ENCODE results near the gene CYP4F11. TPM values are rescaled to one million over a fixed set of nuclear protein-coding genes. Genes with fewer than 3 reads are reported as not detected.

Gene CYP4F11
- total and polyA plus RNA-seq, 2 donors (not counting 3 experiments of a cell fraction or from before 2014, with no cell fraction given), result not detected

DNA sequence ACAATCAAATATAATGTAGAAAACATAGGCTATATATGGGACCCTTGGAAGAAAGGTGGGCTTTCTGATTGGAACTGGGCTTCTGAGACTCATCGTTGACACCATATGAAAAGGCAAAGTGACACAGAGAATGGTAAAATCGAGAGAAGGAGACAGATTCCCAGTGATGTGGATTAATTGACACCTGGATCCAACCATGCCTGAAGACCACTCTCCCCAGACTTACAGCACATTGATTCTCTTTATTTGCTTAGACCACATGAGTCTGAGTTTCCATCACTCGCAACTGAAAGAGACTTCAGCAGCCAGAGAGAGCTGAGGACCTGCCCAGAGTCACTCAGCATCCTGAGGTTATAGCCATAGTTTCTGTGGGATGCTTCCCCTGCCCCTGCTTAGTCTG is 6.0 kb downstream of the CYP4F11 start:
- dilution Hi-C loops (cut with MboI; ENCODE audit: extremely low pct_ligation_motif_present, low sequenced_read_pairs) (no loop called here), intact Hi-C loops (cut with micrococcal nuclease) (no loop called here)
- no peaks in the 10 kb centered on the region for H3K4me1 ChIP-seq (ENCODE audit: control insufficient read depth, extremely low read depth, insufficient read depth, low read length)
- no peaks in the 10 kb centered on the region for H3K9me3 ChIP-seq (replicated peaks; ENCODE audit: control insufficient read depth, insufficient read depth, low read length)
- H3K27ac ChIP-seq (ENCODE audit: insufficient read depth, low read depth, low read length), result no peak overlapping the region
- H3K4me3 ChIP-seq (replicated peaks in 1 of 3; ENCODE audit: insufficient read depth in 1 of 3, low read depth in 1 of 3, low read length in 3 of 3), result no peak overlapping the region
- H3K4me2 ChIP-seq (ENCODE audit: insufficient read depth, low read length), result no peak overlapping the region
- no peak overlapping the region for H2AFZ ChIP-seq (ENCODE audit: low read depth, low read length)
- POLR2A ChIA-PET, result no interaction called here
- no peaks in the 10 kb centered on the region for H3K36me3 ChIP-seq (ENCODE audit: control insufficient read depth in 2 of 2, extremely low read depth in 1 of 2, insufficient read depth in 2 of 2, low read length in 2 of 2)
- H3K27me3 ChIP-seq (ENCODE audit: control insufficient read depth in 2 of 2, insufficient read depth in 2 of 2, low read length in 2 of 2), result no peaks in the 10 kb centered on the region
- H3K9ac ChIP-seq (replicated peaks; ENCODE audit: extremely low read depth, insufficient read depth, low read length), result no peak overlapping the region
- FAIRE-seq, result no peak
- no peaks in the 10 kb centered on the region for H3K79me2 ChIP-seq (ENCODE audit: control insufficient read depth, insufficient read depth, low read length)
- no TSS peak for BruUV-seq (replicated peaks)
- no peaks in the 10 kb centered on the region for H3K9me1 ChIP-seq (replicated peaks; ENCODE audit: control insufficient read depth, extremely low read depth, insufficient read depth, low read length)
- TF ChIP-seq EZH2 (IDR thresholded peaks at IDR 0.05; ENCODE audit: borderline replicate concordance, low read depth, low read length, severe bottlenecking) (no peak), MYC (IDR thresholded peaks at IDR 0.05; ENCODE audit: low read depth, low read length) (no peak), JUN (IDR thresholded peaks at IDR 0.05; ENCODE audit: borderline replicate concordance, insufficient read depth, insufficient read length, low read depth) (no peak), FOS (IDR thresholded peaks at IDR 0.05; ENCODE audit: borderline replicate concordance, insufficient read depth, low read length) (no peak), GATA2 (IDR thresholded peaks at IDR 0.05; ENCODE audit: insufficient read depth, insufficient read length, low read depth, low read length) (no peak)
- TF ChIP-seq, protein P1, sequence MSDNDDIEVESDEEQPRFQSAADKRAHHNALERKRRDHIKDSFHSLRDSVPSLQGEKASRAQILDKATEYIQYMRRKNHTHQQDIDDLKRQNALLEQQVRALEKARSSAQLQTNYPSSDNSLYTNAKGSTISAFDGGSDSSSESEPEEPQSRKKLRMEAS (IDR thresholded peaks at IDR 0.05; ENCODE audit: insufficient read depth, insufficient read length), result no peak
- no peaks in the 10 kb centered on the region for H4K20me1 ChIP-seq (replicated peaks; ENCODE audit: control insufficient read depth, extremely low read depth, insufficient read depth, low read length)
- CTCF ChIA-PET, result no interaction called here
- no peak for DNase-seq (ENCODE audit: low read depth, low spot score)

DNA sequence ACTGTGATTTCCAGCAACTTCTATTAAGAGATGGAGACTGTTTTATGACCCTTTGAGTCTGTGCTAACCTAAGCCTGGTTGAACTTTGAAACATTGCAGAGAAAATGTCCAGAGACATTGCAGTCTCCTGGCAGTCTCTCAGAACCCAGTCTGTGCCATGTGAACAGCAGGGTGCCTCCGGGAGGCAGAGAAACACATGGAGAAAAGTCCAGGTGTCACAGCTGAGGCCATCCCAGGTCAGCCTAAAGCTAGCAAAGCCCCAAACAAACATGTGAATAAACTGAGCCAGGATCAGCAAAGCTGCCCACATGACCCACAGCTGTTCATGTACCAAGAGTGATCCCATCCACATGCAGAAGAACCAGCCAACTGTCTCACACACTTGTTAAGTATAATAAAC is 7.8 kb downstream of the CYP4F11 start:
- FAIRE-seq (no peak), DNase-seq (ENCODE audit: low read depth, low spot score) (no peak)
- intact Hi-C loops (cut with micrococcal nuclease), result no loop called here
- H3K9me3 ChIP-seq (replicated peaks; ENCODE audit: control insufficient read depth, insufficient read depth, low read length), result no peaks in the 10 kb centered on the region
- H3K4me2 ChIP-seq (ENCODE audit: insufficient read depth, low read length), result no peak overlapping the region
- H3K27me3 ChIP-seq (ENCODE audit: control insufficient read depth in 2 of 2, insufficient read depth in 2 of 2, low read length in 2 of 2), result no peaks in the 10 kb centered on the region
- no peak overlapping the region for H3K27ac ChIP-seq (ENCODE audit: insufficient read depth, low read depth, low read length)
- ChIA-PET POLR2A (no interaction called here), CTCF (no interaction called here)
- H3K9me1 ChIP-seq (replicated peaks; ENCODE audit: control insufficient read depth, extremely low read depth, insufficient read depth, low read length), result no peaks in the 10 kb centered on the region
- H3K9ac ChIP-seq (replicated peaks; ENCODE audit: extremely low read depth, insufficient read depth, low read length), result no peak overlapping the region
- H3K79me2 ChIP-seq (ENCODE audit: control insufficient read depth, insufficient read depth, low read length), result no peaks in the 10 kb centered on the region
- no peaks in the 10 kb centered on the region for H3K4me1 ChIP-seq (ENCODE audit: control insufficient read depth, extremely low read depth, insufficient read depth, low read length)
- no peaks in the 10 kb centered on the region for H3K36me3 ChIP-seq (ENCODE audit: control insufficient read depth in 2 of 2, extremely low read depth in 1 of 2, insufficient read depth in 2 of 2, low read length in 2 of 2)
- no peak overlapping the region for H2AFZ ChIP-seq (ENCODE audit: low read depth, low read length)
- H3K4me3 ChIP-seq (replicated peaks in 1 of 3; ENCODE audit: insufficient read depth in 1 of 3, low read depth in 1 of 3, low read length in 3 of 3), result no peak overlapping the region
- no peaks in the 10 kb centered on the region for H4K20me1 ChIP-seq (replicated peaks; ENCODE audit: control insufficient read depth, extremely low read depth, insufficient read depth, low read length)
- dilution Hi-C loops (cut with MboI; ENCODE audit: extremely low pct_ligation_motif_present, low sequenced_read_pairs), result no loop called here
- no TSS peak for BruUV-seq (replicated peaks)
- TF ChIP-seq, protein P2, sequence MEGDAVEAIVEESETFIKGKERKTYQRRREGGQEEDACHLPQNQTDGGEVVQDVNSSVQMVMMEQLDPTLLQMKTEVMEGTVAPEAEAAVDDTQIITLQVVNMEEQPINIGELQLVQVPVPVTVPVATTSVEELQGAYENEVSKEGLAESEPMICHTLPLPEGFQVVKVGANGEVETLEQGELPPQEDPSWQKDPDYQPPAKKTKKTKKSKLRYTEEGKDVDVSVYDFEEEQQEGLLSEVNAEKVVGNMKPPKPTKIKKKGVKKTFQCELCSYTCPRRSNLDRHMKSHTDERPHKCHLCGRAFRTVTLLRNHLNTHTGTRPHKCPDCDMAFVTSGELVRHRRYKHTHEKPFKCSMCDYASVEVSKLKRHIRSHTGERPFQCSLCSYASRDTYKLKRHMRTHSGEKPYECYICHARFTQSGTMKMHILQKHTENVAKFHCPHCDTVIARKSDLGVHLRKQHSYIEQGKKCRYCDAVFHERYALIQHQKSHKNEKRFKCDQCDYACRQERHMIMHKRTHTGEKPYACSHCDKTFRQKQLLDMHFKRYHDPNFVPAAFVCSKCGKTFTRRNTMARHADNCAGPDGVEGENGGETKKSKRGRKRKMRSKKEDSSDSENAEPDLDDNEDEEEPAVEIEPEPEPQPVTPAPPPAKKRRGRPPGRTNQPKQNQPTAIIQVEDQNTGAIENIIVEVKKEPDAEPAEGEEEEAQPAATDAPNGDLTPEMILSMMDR (IDR thresholded peaks at IDR 0.05; ENCODE audit: extremely low read depth in 1 of 2, insufficient read depth in 1 of 2, low read depth in 1 of 2, low read length in 2 of 2), result no peak
- no peak for TF ChIP-seq FOS (IDR thresholded peaks at IDR 0.05; ENCODE audit: borderline replicate concordance, insufficient read depth, low read length)
- no peak for TF ChIP-seq MYC (IDR thresholded peaks at IDR 0.05; ENCODE audit: low read depth, low read length)
- TF ChIP-seq GATA2 (IDR thresholded peaks at IDR 0.05; ENCODE audit: insufficient read depth, insufficient read length, low read depth, low read length), result no peak
- TF ChIP-seq POLR2A (IDR thresholded peaks at IDR 0.05; ENCODE audit: low read depth, low read length), result no peak
- TF ChIP-seq EZH2 (IDR thresholded peaks at IDR 0.05; ENCODE audit: borderline replicate concordance, low read depth, low read length, severe bottlenecking), result no peak
- no peak for TF ChIP-seq POLR2AphosphoS5 (IDR thresholded peaks at IDR 0.05; ENCODE audit: insufficient read depth, low read depth, low read length)
- no peak for TF ChIP-seq JUN (IDR thresholded peaks at IDR 0.05; ENCODE audit: borderline replicate concordance, insufficient read depth, insufficient read length, low read depth)
- TF ChIP-seq, protein P1 (IDR thresholded peaks at IDR 0.05; ENCODE audit: insufficient read depth, insufficient read length), result no peak

Data from endothelial cell of umbilical vein (primary cell).